ENCODE measurements around the gene RIMS4. TPM values are rescaled to one million over a fixed set of nuclear protein-coding genes. Genes with fewer than 3 reads are reported as not detected.

Gene RIMS4
- total and polyA plus RNA-seq, 2 donors (not counting 1 experiment from before 2014, with no cell fraction given), result not detected

- Histone ChIP-seq H4K20me1 (ENCODE audit: control insufficient read depth, insufficient read depth, low read length, poor library complexity, severe bottlenecking) (no peaks in the 10 kb centered on the region), H3K4me3 (ENCODE audit: control extremely low read depth in 1 of 5, extremely low read depth in 1 of 5, insufficient read depth in 1 of 5, low read depth in 2 of 5, low read length in 4 of 5) (no peak overlapping the region), H3K27me3 (replicated peaks in 1 of 4; ENCODE audit: control extremely low read depth in 1 of 4, control insufficient read depth in 3 of 4, insufficient read depth in 4 of 4, low read length in 3 of 4) (peaks cover 0 to 24% (median 10%) of the 10 kb centered on the region in 4 experiments), H3K27ac (ENCODE audit: low read length in 2 of 2) (no peak overlapping the region), H2AFZ (ENCODE audit: insufficient read depth, low read depth, low read length, poor library complexity, severe bottlenecking) (no peak overlapping the region), H3K79me2 (ENCODE audit: control insufficient read depth, insufficient read depth, low read length) (no peaks in the 10 kb centered on the region), H3K4me1 (ENCODE audit: control insufficient read depth in 2 of 2, insufficient read depth in 2 of 2, low read length in 2 of 2) (peaks cover 1 to 3% of the 10 kb centered on the region in 2 donors), H3K36me3 (replicated peaks in 1 of 2; ENCODE audit: control extremely low read depth in 1 of 2, control insufficient read depth in 1 of 2, extremely low read depth in 1 of 2, insufficient read depth in 2 of 2, low read length in 1 of 2) (no peaks in the 10 kb centered on the region), H3K9me3 (ENCODE audit: control extremely low read depth in 1 of 3, control insufficient read depth in 2 of 3, insufficient read depth in 1 of 3, low read length in 2 of 3) (peaks cover 0 to 18% (median 0%) of the 10 kb centered on the region in 3 donors), H3K4me2 (replicated peaks; ENCODE audit: low read depth, low read length, poor library complexity, severe bottlenecking) (no peak overlapping the region), H3K9ac (ENCODE audit: low read length) (no peak overlapping the region)
- ChIA-PET POLR2A (no interaction called here), CTCF (no interaction called here)
- TF ChIP-seq CTCF (IDR thresholded peaks at IDR 0.05) (no peak), EZH2 (IDR thresholded peaks at IDR 0.05; ENCODE audit: borderline replicate concordance, insufficient read depth, low read depth, low read length, poor library complexity, severe bottlenecking) (no peak)
- WGBS (ENCODE audit: insufficient coverage), result 90% methylated on average over 4 of the region's 5 CpGs
- intact Hi-C loops (cut with micrococcal nuclease), result no loop called here
- peaks cover 36% of the 10 kb centered on the region for H3K27me3 Mint-ChIP-seq
- peaks cover 7% of the 10 kb centered on the region for H3K4me1 Mint-ChIP-seq
- no peak overlapping the region for H3K27ac Mint-ChIP-seq
- no peaks in the 10 kb centered on the region for H3K9me3 Mint-ChIP-seq (ENCODE audit: insufficient read depth)
- no peak for ATAC-seq (ENCODE audit: low read depth)
- no peak overlapping the region for H3K4me3 Mint-ChIP-seq
- no peak for DNase-seq
These were observed 4.6 kb upstream of the RIMS4 start for GRCh38 chr20:44814937-44815336.

DNA sequence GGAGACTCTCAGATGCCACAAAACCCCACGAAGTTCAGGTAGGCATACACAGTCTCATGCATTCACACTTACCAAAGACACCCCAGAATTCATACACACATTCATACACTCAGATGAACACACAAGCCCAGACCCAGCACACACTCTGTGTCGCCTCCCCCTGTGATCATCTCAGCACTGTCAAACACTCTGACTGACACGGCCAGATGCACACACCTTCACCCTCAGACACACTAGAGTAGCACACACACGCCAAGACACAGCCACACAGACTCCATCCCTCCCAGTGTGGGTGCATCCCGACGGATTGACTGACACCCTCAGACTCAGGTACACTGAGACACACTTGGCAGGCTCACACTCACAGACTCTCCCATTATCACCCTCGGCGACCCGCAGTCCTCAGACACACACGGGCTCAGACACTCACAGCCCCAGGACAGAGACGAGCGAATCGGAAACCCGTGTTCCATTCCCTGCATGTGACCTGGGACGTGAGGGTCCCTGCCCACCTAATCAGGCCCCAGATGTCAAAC is 872 bp upstream of the RIMS4 start:
- DNase-seq (no peak), ATAC-seq (ENCODE audit: low read depth) (no peak)
- no peaks in the 10 kb centered on the region for H3K9me3 Mint-ChIP-seq (ENCODE audit: insufficient read depth)
- Histone ChIP-seq H3K9ac (ENCODE audit: low read length) (no peak overlapping the region), H3K4me3 (ENCODE audit: control extremely low read depth in 1 of 5, extremely low read depth in 1 of 5, insufficient read depth in 1 of 5, low read depth in 2 of 5, low read length in 4 of 5) (no peak overlapping the region), H3K79me2 (ENCODE audit: control insufficient read depth, insufficient read depth, low read length) (no peaks in the 10 kb centered on the region), H3K36me3 (replicated peaks in 1 of 2; ENCODE audit: control extremely low read depth in 1 of 2, control insufficient read depth in 1 of 2, extremely low read depth in 1 of 2, insufficient read depth in 2 of 2, low read length in 1 of 2) (no peaks in the 10 kb centered on the region), H4K20me1 (ENCODE audit: control insufficient read depth, insufficient read depth, low read length, poor library complexity, severe bottlenecking) (no peaks in the 10 kb centered on the region), H3K4me2 (replicated peaks; ENCODE audit: low read depth, low read length, poor library complexity, severe bottlenecking) (no peak overlapping the region), H3K27me3 (replicated peaks in 1 of 4; ENCODE audit: control extremely low read depth in 1 of 4, control insufficient read depth in 3 of 4, insufficient read depth in 4 of 4, low read length in 3 of 4) (peaks cover 0 to 50% (median 23%) of the 10 kb centered on the region in 4 experiments), H2AFZ (ENCODE audit: insufficient read depth, low read depth, low read length, poor library complexity, severe bottlenecking) (no peak overlapping the region), H3K9me3 (ENCODE audit: control extremely low read depth in 1 of 3, control insufficient read depth in 2 of 3, insufficient read depth in 1 of 3, low read length in 2 of 3) (peaks cover 0 to 18% (median 0%) of the 10 kb centered on the region in 3 donors), H3K4me1 (ENCODE audit: control insufficient read depth in 2 of 2, insufficient read depth in 2 of 2, low read length in 2 of 2) (peaks cover 5 to 8% of the 10 kb centered on the region in 2 donors), H3K27ac (ENCODE audit: low read length in 2 of 2) (no peak overlapping the region)
- H3K4me3 Mint-ChIP-seq, result peak overlapping the region; percentile 54
- peaks cover 10% of the 10 kb centered on the region for H3K4me1 Mint-ChIP-seq
- WGBS (ENCODE audit: insufficient coverage), result 90% methylated on average over 15 of the region's 15 CpGs
- intact Hi-C loops (cut with micrococcal nuclease), result no loop called here
- peaks cover 62% of the 10 kb centered on the region for H3K27me3 Mint-ChIP-seq
- H3K27ac Mint-ChIP-seq, result no peak overlapping the region
- POLR2A ChIA-PET, result no interaction called here
- TF ChIP-seq EZH2 (IDR thresholded peaks at IDR 0.05; ENCODE audit: borderline replicate concordance, insufficient read depth, low read depth, low read length, poor library complexity, severe bottlenecking) (no peak), CTCF (IDR thresholded peaks at IDR 0.05) (no peak)
- CTCF ChIA-PET, result no interaction called here

Measured in B cell (primary cell).